Stimulated activated CD4-positive, alpha-beta T cell treated with anti-CD3 and anti-CD28 coated beads, Interleukin-2, amount 100 ng/mL, for 4 hours (primary cell): Measurements from ENCODE around the gene CMTM8.

Experiments used
- DNase-seq: peaks from one replicate; pipeline ENCODE4 v3.0.0-alpha.2; 2020; ENCODE audit warnings: low read depth

Gene CMTM8

DNA sequence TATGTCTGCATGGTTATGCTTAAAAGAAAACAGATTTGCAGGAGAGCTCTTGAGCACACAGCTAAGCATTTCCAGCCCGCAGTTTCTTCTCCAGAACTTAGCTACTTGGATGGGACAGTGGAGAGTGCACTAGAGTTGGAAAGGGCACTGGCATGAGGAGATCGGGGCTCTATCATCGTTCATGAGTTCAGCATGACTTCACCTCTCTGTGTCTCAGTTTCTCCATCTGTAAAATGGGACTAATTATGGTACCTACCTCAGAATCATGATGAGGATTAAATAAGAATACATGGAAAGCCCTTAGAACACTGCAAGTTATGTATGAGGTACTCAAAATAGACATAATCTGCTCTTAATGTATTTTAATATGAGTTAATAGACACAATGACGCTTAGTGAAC is 69.9 kb downstream of the CMTM8 start:
- no peak for DNase-seq

DNA sequence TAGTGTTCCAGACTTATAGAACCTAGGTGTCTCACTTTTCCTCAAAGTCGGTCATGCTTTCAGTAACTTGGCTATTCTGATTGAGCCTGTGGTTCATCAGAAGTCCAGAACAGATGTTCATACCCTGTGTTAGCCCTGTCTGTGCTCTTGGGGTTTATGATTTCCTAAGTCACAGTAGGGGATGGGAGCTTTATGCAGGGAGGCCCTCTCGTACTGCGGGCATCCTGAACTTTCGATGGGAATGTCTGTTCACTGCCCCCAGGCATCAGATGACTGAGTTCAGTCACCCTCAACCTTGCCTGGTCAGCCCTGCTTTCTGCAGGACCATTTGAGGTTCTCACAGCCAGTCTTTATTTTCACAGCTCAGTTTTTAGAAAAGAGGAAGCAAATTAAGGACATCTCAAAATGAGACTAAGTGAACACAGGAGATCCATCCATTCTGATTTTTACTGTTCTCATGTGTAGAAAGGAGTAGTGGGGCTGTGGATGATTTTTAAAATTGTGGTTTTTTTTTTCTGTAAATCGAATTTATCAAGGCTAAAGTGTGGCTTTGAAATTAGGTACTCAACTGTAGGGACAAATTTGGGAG is 71.3 kb downstream of the CMTM8 start:
- DNase-seq: no peak

- no peak for DNase-seq
Measured at GRCh38 chr3:32310336-32310735, 71.9 kb downstream of the CMTM8 start.

DNA sequence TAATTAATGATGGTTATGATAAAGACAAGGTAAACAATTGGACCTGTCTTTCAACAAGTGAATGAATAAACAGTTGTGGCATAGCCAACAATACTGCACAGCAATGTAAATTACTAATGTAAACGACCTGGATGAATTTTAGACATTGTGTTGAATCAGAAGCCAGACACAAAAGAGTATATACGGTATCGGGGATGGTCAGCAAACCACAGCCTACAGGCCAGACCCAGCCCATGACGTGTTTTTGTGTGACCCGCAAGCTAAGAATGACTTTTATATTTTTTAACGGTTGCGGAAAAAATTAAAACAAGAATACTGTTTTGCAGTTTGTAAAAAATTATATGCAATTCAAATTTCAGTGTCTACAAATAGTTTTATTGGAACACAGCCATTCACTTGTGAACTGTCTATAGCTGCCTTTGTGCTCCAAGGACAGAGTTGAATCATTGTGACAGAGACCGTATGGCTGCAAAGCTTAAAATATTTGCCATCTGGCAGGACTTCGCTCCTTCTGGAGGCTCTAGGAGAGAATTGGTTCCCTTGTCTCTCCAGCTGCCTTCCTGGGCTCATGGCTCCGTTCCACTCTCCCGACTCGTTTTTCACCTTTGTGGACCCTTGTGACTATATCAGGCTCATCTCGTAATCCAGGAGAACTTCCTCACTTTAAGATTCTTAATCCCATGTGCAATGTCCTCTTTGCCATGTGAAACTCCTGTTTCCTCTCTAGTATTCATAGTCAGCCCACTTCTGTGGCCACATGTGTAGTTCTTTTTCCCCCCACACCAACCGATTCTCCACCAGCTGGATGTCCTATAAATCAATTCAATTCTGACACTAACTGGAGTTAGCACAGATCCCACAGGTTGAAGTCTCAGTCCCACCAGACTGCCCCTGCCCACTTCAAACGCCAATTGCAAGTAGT is 72.7 kb downstream of the CMTM8 start:
- DNase-seq: no peak

DNA sequence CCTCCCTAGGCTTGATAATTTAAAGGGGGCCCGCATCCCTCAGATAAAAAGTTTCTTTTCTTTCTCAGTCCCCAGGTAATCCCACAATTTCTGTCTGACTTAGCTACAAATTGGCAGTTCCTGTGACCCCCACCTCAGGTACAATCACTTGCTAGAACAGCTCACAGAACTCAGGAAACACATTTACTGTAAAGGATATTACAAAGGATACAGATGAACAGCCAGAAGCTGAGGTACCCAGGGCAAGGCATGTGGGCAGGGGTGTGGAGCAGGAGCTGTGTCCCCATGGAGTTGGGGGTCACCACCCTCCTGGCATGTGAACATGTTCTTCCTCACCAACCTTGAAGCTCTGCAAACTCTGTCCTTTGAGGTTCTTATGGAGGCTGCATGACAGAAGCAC is 73.8 kb downstream of the CMTM8 start:
- DNase-seq: no peak

DNA sequence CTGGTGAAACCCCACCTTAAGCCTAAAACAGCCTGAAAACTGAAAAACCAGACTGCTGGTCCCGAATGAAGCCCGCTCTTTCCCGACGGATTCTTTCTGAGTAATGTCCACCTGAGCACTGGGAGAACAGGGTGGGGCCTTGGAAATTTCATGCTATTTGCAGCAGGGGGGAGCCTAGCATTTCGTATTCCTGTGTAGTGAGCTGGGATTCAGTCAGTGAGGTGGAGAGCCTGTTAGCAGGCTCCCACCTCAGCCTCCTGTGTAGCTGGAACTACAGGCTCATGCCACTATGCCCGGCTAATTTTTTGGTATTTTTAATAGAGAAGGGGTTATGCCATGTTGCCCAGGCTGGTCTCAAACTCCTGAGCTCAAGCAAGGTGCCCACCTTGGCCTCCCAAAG is 74.7 kb downstream of the CMTM8 start:
- no peak for DNase-seq

DNA sequence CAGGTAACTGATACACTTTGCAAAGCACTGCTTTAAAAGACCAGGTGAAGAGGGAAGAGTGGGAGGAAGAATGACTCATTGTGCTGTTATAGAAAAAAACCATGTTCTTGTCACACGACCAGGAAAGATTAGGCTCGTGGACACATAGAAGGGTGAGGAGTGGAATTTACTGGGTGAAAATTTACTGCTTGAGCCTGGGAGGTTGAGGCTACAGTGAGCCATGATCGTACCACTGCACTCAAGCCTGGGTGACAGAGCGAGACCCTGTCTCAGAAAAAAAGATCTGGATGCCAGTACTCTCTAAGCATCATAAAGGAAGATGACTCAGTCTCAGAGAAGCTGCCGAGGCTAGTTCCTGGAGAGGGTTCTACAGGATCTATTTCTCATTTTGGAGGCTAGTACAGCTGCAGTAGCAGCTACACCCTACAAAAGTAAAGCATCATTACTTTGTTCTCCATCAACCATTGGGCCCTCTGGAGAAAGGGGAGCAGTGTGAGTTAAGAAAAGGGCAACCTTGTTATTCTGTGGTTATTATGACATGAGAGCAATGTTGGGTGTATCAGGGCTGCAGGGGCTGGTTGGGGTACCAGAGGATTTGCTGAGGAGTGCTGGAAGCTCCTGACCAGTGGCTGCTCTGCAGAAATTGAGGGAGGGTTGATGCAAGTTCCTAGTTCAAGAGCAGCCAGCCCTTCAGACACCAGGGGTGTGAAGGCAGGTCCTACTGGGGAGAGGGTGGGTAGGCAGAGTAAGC is 75.4 kb downstream of the CMTM8 start:
- DNase-seq: peak; percentile 22

DNA sequence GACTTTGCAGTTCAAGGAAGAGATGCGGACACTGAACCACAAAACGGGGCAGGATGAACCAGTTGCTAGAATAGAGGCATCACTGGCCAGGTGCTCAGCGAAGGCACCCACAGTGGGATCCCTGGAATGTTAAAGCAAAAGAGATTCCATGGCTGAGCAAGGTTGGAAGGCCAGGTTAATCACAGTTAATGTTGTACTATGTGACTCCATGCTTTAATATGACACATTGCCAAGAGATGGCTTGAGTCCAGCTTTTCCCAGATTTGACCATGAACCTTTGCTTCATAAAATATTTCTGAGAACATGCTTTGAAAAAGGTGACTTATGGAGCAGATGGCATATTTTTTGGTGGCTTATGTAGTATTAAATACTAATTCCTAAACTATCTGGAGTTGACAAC is 77.0 kb downstream of the CMTM8 start:
- no peak for DNase-seq

GRCh38 chr3:32316319-32316718 is 77.8 kb downstream of the CMTM8 start:
- DNase-seq: no peak

DNA sequence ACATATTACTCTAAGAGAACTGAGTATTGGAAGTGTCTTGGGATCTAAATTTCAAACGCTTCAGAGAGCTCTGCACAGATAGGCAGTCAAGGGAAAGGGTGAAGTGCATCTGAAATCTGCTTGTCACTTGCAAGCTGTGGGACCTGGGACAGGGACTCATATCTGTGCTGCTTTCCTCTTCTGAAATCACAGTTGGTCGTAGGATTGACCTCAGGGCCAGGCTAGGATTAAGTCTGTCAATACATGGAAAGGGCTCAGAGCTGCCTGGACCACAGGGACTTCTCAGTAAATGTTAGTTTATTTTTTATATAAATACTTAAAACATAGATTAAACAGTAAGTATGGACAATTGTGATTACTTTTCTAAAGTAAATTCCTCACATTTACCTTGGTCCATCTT is 78.5 kb downstream of the CMTM8 start:
- no peak for DNase-seq

DNA sequence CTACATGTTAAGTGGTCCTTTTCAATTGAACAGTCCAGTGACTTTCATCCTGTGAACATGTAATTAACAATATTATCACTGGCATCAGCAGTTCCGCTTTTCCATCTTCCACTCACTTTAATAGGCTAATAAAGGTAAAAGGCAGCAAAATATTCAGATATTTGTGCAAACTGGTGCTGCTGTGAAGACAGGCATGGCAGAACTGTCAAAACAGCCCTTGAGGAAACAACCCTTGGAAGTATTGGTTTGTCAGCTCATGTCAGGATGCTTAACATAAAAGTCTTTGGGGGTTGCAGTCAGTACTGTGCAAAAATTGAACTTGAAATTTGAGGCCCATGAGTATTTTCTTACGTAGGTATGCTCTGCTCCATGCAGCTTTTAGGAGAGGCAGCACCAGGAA is 81.1 kb downstream of the CMTM8 start:
- no peak for DNase-seq

DNA sequence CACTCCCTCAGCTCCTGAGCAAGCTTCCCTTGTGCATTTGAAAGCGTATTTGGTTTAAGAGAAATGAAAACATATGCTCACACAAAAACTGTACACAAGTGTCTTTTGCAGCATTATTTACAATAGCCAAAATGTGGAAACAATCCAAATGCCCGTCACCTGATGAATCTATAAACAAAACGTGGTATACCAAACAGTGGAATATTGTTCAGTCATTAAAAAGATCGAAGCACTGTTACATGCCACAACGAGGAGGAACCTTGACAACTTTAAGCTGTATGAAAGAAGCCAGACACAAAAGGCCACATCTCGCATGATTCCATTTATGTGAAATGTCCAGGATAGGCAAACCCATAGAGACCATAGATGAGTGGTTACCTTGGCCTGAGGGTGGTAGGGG is 81.6 kb downstream of the CMTM8 start:
- no peak for DNase-seq

DNA sequence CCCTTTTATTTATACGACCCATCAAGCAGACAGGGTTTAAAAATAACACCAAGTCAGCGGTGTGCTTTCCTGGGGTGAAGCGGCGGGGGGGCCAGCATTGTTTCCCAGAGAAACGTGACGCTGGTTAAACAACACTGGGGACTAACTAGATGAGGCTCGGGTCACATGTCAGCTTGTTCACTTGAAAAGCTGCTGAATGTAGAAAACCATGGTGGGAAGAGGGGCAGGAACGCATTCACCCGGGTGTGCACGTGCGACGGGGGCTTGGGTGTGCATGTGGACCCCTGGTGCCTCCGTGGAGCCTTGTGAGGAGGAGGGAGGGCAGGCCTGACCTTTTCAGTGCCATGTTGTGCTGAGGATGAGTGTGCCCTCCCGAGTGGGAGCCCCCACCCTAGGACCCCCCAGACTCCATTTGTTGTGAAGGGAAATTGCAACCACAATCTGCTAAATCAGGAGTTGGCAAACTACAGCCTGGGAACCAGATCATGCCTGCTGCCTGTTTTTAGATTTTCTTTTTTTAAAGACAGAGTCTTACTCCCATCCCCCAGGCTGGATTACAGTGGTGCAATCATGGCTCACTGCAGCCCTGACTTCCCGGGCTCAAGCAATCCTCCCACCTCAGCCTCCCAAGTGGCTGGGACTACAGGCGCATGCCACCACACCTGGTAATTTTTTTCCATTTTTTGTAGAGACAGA is 82.8 kb downstream of the CMTM8 start:
- DNase-seq: no peak

GRCh38 chr3:32322311-32322710 is 83.8 kb downstream of the CMTM8 start:
- DNase-seq: no peak

DNA sequence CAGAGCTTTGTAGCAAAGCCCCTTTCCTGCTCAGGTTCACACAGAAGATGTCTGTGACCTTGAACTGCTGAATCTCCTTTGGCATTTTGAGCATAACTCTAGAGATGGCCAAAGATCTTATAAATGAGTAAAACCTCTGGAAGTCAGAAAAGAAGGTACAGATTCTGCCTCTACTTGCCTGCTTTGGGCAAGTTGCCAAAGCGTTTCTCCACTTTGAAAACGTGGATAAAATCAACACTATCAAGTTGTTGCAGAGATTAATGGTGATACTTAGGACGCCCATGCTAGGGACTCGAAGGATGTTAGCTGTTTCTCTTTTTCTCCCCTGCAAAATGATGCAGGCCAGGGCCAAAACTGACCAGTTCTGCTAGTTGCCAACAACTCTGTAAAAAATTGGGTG is 85.1 kb downstream of the CMTM8 start:
- DNase-seq: no peak

DNA sequence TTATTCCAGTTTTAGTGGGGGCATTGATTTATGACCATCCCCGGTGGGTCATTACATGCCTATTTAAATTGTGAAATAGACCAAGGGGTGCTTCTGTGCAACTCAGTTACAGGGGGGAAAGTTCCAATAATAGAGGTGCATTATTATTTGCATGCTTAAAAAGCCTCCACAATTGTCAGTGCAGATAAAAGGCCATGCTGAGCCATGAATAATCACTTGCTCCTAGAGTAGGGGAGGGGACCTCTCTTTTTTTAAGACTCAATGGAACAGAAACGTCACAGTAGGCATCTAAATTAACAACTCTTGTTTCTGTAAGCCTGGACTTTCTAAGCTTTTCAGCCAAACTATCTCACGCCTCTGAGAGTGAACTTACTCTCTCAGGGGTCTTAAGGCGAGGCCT is 86.7 kb downstream of the CMTM8 start:
- DNase-seq: no peak

GRCh38 chr3:32325927-32326326 is 87.4 kb downstream of the CMTM8 start:
- DNase-seq: no peak

DNA sequence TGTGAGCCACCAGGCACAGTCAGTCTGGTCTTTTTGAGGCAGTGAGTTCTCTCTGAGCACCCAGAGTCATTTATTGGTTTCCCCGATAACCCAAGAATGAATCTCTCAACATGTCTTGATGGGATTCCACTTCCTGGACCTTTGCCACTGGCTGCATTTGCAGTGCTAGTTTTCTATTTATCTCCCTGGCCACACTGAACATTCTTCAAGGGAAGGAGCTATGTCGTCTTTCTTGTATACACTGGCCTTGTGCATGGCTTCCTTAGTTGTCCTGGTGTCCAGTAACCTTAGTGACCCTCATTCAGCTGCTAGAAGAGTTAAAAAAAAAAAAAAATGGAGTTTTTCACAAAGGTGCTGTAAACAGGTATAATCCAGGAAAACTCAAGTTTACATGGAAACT is 88.3 kb downstream of the CMTM8 start:
- no peak for DNase-seq

DNA sequence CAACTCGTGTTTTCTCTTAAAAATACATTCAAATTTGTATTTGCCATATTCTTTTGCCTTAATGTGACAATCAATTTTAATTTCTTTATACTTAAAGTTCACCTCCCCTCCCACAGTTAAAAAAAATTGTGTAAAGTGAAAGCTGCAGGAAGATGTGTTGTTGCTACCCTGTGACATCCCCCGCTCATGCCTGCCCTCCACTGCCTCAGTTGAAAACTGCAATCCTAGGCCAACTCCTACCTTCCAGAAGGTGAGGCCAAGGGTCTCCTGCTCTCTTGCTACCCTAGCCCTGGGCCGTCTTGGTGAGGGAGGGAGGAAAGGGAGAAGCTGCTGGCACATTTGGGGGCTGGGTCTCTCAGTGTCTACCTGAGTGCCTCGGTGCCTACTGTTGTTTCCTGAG is 96.2 kb downstream of the CMTM8 start:
- peak; percentile 45 for DNase-seq

DNA sequence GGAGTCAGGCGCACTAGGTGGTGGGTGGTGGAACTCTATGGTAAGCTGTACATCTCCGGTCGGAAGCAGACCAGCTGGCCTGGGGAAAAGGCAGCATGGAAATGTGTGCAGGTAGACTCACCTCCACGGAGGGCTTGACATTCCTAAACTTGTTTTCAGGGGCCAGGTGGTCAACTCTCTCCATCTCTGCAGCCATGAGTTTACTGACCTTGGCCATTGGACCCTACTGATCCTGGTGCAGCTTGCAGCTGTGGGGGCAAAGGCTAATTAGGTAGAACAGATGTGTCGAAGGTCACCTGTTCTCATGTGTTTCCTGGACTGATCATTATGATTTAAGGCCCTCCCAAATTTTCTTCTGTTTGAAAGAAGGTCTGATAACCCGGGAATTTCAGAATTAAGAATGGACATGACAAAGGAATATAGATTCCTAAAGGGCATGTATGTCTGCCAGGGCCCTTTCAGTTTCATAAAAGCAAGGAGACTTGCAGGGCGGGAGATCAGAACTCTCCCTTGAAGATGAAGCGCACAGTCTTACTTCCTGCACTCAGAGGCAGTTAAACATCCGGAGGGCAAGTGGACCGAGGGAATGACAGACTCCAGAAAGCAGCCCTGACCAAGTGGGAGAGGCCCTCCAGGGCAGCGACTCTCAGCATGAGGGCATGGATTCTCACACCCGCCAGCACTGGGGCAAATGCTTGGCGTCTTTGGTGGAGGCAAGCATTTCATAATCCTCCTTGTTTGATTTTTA is 97.1 kb downstream of the CMTM8 start:
- DNase-seq: no peak

DNA sequence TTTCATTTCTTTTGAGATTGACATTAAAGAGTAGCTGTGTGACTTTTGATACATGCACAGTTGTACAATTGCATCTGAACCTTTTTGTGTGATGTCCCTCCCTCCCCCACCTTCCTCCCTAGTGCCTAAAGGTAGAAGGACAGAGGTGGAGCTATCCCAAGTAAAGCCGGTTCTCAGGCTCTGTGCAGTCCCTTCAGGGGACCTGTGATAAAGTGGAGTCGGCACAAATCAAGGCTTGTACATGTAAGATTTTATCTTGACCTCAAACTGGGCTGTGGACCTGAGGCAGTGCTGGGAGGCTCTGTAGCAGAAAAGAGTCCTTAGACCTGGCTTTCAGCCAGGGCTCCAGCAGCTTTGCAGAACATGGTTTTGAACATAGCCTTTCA is 97.6 kb downstream of the CMTM8 start:
- DNase-seq: no peak

DNA sequence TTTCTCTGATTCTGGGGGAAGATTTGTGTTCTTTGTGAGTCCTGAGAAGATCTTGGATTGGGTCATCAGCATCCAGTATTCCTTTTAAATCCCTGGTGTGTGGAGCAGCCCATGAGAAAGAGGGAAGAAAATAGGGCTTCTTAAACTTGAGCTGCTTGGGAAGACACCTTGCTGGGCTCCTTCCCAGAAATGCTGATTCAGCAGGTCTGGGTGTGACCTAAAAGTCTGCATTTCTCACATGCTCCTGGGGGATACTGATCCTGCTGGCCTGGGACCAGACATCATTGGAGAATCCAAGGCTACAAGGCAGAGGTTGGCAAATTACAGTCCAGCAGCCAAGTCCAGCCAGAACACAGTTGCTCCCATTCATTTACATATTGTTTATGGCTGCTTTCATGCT is 99.0 kb downstream of the CMTM8 start:
- DNase-seq: no peak
